HG02981 (cell line): ENCODE results near the gene OGFOD2.

Experiments used
- ATAC-seq: cut with Tn5 transposase; IDR thresholded peaks from one replicate; pipeline ENCODE4 v1.9.1; 2021; ENCODE audit warnings: mild to moderate bottlenecking, moderate library complexity; ENCODE audit not compliant: unreplicated experiment

OGFOD2 gene

DNA sequence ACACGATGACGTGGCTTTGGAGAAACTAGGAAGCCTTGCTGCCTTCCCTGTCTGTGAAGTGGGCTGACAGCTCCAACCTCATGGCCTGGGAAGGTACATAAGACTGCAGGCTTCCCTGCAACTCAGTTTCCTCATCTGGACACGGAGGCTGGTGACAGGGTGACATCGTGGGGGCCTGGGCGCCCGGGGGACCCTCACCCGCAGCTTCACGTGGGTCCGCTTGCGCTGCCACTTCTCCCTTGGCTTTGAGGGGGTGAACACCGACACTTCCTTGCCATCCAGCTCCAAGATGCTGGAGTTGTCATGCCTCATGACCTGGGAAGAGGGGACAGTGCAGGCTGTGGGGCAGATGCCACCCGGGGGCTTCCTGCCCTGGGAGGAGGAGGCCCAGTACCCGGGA lies 13.0 kb downstream of the OGFOD2 start:
- no peak for ATAC-seq

DNA sequence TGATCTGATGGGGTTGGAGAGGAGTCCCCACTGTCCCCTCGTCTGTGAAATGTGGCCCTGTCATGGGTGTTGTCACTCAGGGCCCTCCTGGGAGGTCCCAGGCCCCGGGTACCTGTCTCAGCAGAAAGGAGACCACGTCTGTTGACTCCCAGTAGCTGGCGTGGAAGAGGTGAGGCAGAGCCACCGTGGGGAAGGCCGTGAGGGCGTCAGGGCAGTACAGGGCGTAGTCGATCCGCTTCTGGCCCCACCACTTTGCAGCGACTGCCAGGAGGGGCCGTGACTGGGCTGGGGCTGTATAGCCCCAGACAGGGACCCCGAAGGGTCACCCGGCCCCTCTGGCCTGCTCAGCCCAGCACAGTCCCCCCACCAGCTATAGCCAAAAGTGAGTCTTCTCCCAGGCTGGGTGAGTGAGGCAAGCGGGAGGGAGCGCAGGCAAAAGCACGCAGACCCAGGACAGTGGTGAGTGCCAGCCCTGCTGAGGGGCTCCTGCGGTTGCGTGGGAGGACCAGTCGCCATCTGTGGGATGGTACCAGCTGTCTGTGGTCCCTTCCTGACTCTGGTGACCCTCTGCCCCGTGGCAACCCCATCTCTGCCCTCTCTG lies 13.7 kb downstream of the OGFOD2 start:
- ATAC-seq, result no peak

DNA sequence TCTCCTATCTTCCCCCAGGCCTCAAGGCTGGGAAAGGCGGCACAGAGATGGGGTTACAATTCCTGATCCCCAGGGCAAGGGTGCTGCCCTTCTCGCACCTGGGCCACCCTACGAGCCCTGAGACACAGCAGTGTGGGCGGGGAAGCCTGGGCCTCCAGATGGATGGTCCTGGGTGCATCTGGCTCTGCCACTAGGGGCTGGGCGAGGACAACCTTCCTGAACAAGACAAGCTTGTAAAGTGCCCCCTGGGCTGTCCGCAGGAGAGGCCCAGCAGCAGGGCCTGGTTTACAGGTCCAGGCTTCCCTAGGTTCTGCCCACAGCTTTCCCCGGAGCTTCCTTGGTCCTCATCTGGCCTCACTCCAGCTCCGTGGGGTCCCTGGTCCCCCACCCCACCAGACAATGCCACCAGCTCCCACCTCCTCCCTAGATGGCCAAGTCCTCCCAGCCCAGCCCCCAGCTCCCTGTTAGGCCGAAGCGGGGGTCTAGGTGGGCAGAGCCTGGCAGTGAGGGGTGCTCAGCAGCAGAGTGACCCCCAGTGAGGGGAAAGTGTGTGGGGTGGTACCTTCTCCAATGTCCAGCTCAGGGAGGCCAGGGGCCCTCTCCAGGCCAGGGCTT lies 14.3 kb downstream of the OGFOD2 start:
- ATAC-seq, result no peak

DNA sequence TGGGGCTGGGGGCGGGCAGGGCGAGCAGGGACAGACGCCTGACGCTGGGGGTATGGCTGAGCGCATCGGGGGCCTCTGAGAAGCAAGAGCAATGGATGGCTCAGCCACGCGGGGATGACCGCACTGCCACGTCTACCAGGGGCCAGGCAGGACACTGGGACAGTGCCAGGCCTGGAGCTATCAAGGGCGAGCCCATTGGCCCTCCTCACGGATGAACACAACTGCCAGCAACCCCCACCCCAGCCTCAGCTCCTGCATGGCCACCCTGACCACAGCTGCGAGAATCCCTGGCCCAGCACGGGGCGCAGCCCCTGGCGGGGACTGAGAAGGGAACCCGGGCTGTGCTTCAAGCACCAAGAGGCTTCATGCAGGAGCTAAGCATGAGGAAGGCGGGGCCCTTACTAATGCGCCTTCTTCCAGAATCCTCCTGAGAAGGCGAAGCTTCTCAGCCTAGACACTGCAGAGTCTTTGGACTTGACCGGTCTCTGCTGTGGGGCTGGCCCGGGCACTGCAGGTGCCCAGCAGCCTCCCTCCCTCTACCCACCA lies 14.9 kb downstream of the OGFOD2 start:
- ATAC-seq, result no peak

DNA sequence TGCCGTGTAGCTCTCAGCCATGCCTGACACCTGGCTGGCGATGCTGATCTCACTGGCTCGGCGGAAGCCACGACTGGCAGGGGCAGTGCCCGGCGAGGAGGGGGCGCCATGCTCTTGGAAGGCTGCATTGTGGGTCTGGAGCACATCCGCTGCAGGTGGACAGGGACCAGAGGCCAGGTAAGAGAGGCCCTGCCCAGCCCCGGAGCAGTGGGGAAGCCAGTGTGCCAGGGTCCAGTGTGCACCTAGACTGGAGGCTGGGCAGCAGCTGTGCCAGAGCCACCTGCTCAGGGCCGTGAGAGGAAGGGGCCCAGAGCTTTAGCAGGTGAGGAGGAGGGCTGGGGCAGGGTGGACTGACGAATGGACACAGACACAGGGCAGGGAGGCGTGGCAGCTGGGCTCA lies 15.5 kb downstream of the OGFOD2 start:
- no peak for ATAC-seq

DNA sequence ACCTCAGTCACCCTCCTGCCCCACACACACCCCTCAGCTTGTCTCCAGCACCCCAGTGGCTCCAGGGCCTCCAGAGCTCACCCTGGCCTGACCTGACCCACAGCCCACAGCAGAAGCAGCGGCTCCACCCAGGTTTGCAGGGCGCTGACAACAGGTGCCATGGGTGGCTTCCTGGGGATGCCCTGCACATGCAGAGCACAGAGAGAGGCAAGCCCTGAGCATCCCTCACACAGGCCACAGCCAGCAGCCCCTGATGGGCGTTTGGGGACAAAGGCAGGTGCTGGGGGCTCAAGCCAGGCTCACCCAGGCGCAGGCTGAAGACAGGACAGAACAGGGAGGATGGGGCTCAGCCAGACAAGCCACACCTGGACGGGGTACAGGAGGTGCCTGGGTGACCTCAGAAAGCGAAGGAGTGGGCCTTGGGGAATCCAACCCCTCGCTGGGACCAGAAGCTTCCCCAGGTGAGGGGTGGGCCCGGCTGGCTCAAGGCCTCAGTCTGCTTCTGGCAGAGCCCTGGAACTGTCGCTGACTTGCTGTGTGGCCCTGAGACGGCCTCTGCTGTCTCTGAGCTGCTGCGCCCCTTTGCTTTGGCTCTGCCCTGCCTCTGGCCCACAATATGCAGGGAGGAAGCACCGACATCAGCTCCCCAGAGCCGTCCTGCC lies 16.0 kb downstream of the OGFOD2 start:
- no peak for ATAC-seq

DNA sequence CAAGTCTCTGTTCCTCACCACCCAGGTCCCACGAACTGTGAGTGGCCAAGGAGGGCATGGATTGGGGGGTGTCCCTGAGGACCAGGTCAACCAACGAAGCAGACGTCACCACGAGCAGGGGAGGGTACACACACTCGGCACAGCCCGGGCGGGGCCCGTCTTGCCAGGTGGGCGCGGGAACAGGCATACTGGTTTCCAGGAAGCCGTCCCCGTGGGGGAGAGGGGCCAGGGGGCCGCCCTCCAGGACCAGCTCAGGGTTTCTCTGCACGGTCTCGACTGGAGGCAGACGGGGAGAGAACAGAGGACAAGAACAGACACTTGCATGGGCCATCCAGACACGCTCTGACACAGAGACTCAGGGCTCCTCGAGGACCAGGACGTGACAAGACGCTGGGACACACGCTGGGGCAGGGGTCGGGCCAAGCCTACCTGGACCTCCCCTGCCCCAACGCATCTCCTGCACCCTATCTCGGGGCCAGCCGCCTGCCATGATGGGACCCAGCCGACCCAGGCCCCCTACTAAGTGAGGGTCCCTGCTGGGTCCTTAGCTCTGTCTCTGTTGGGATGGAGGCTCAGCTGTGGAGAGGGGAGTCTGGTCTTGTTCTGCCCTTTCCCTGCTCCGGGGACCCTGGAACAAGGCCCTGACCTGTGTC lies 16.7 kb downstream of the OGFOD2 start:
- no peak for ATAC-seq

DNA sequence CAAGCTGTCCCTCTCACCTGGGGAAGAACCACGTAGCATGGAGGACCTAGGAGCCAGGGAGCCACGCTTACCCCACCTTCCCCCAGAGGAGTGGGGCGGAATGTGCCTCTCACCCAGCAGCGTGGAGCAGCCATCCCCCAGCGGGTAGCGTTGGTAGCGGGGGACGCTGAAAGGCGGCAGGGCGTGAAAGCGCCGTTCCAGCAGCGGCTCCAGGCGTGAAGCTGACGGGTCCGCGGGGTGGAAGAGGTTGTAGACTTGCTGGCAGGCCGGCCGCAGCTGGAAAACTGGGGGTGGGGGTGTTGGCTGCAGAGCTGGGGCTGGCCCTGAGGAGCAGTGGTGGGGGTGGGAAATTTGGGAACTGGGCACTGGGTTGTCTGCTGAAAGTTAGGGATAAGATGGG lies 17.3 kb downstream of the OGFOD2 start:
- no peak for ATAC-seq

DNA sequence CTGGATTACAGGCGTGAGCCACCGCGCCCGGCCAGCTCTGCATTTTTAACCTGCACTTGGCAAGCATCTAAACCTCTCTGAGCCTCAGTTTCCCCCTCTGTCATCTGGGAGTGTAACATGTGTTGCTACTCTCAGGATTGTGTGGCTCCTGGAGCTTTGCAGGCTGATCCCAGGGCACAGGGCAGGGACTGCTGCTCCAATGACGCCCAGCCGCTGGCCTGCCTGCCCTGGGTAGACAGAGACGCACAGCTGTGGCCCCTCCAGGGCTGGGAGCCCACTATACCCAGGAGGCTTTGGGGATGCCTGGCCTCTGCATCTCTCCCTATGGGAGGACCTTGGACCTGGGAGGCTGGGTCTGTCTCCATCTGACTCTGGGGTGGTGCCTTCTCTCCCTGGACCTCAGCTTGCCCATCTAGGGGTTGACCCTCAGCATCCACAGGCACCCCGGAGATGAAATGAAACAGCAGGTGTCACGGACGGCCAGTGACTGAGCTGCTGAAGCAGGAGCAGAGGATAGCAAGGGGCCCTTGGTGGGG lies 19.2 kb downstream of the OGFOD2 start:
- no peak for ATAC-seq

DNA sequence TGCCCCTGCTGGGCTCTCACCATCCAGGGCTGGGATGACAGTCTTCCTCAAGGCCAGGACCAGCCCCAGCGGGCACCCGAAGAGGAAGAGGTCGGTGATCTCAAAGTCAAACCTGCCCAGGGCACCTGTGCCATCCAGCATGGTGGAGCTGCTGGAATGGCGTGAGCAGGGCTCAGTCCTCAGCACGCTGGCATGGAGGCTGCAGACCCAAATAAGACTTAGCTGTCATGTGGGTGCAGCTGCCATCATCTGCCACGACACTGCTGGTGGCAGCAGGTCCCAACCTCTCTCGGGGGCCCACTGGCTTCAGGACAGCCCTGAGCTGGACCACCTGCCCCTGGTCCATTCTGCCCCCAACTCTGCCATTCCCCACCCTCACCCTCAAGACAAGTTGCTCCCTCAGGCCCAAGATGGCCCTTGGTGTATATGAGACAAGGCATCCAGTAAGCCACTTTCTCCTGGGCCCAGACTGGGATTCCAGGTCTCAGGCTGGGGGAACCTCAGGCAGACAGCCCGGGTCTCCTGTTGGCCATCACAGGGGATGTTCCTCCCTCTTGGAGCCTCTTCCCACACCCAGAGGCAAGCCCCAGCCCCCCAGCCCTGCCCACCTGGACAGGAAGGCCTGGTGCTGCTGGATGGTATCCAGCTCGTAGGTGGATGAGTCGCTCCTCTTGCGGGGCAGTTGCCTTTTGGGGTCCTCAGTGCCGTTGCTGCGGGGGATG lies 19.9 kb downstream of the OGFOD2 start:
- ATAC-seq, result no peak

DNA sequence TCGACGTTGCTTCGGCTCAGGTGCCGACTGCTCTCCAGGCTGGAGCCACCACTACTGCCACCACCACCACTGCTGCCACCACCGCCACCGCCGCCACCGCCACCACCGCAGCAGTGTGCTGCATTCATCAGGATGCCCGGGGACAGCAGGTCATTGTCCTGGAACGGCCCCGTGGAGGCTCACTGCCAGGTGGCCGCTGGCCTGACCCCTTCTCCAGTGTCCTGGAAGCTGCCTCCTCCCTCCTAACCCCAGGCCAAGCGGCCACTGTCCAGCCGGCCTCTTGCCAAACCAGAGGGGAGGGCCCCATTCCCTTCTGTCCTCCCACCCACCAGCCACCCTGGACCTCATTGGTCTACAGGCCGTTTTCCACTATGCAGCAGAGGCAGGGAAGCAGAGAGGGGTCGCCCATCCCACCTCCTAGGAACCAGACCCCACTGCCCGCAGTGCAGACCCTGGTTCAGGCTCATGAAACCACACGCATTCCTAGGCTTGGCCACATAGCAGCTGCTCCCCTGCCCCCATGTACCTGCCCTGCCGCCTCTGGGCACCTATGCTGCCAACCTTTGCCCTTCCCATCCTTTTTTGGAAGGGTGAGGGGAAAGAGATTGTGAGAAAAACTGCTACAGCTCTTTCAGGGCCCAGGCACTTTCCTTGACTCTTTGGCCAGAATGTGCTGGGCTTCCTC lies 20.6 kb downstream of the OGFOD2 start:
- no peak for ATAC-seq

DNA sequence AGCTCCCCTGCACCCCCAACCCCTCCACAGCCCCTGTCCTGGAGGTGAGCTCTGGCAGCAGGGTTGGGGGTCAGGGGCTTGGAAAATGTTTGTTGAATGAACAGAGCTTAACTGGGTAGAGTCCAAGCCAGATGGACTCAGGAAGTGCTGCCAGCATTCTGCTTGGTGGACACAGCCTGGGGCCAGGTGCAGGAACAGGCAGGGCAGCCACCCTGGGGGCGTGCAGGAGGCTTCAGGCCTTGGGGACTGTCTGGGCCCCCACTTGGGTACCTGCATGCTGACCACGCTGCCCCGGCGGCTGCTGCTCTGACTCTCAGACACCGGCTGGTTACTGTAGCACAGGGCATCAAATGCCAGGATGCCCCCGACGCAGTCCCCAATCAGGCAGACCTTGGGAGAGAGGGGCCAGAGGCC lies 21.2 kb downstream of the OGFOD2 start:
- ATAC-seq, result no peak

DNA sequence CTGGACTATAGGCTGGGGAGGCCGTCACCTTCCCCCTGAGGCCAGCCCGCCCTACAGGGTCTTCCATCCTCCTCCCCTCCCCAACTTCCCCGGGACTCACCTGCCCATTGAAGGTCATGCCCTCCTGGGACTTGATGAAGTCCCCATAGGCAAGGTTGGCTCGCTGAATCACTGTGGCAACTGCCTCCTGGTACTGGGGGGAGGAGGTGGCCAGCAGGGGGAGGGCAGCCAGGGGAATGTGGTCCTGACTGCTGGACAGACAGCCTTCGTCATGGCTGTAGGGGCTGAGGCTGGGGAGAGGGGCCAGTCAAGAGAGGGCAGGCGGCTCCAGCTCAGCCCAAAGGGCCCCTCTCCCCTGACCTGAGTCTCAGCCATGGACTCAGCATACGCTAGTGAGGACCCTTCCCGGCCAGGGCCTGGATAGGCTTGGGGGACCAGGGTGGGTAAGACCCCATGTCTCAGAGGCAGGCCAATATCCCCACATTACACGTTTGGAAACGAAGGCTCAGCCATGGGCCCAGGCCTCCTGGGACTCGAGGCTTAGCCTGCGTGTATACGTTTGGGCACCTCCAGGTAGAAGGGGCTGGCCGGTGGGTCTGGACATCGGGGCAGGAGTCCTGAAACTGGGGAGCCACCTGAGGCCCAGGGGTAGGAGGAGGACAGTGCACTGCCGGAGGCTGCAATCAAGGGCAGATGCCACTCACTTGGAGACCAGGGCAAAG lies 21.7 kb downstream of the OGFOD2 start:
- ATAC-seq, result no peak

DNA sequence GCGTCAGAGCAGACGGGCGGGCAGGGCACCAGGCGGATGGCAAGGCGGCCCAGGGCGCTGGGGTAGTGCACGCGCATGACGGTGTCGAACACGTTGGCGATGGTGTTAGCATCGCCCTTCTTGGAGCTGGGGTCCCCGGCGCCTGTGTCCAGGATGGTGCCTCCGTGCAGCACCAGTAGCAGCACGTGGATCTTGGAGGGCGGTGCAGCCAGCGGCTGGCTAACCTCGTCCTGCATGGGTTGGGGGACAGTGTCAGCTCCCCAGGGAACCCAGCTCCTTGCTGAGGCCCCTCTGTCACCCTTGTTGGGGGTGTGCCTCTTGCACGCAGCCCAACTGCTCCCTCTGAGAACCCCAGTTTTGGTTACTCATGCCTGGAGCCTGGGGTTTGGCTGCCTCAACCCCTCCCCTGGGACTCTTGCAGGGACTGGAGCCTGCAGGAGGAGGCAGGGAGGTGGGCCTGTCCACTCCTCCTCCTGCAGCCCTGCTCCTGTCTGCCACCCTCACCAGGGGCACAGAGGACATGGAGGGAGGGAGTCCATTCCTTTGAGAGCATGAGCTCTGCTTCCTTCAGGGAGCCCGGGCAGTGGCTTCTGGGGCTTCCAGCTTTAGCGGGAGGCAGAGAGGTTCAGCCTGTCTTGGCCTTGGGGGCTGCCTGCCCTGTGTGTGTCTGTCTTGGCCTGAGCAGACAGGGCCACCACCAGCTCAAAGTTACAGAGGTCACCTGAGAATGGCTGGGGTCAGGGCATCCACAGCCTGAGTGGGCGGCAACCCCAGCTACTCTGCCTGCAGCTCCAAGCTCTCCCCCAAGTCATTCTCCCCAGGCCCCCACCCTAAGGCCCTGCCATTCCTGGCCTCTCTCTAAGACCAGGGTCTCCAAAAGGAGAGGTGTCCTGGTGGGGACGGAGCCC lies 22.6 kb downstream of the OGFOD2 start:
- no peak for ATAC-seq

DNA sequence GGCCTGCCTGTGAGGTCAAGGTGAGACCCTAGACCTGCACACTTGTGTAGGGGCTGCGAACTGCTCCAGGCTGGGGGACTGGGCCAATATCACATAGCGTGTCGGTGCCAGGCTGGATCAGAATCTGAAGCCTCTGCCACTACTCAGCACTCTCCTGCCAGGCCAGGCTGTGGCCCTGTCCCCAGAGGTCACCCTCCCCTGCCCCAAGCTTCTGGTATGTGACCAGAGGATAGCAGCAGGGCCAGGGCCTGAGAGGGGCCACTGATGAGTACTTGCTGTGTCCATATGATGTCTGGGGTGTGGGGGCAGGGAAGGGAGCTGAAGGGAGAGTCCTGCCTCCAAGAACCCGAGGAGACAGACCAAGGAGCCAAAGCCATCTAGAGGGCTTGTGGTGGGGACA lies 23.3 kb downstream of the OGFOD2 start:
- ATAC-seq, result no peak

DNA sequence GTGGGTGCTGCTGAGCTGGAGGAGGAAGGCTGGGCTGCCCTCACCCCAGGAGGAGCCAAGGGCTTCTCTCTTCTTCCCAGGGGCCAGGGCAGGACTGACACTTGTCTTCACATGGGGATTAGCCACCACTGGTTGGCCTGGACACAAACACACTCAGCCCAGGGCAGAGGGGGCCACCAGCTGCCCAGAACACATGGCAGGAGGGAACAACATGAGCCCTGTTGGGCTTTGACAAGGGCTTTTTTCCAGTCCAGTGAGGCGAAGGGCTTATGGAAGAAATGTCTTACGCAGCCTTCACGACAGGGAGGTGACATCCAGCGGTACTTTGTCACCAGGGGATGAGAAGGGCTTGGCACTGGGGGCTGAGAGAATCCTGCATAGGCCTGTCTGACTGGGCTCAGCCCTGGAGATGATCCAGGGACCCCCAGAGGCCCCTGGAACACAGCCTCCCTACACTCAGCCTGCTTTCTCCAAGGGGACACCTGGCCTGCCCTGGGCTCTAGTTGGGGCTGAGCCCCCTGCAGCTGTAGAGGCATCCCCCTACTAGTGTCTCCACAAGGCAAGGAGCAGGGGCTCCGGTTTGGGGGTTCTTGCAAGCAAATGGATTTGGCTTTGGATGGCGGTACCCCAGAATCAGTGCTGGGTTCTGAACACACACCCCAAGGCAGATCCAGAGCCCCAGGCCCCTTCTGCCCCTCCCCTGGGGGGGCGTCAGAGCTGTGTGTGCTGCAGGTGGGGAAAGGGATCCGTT lies 24.3 kb downstream of the OGFOD2 start:
- no peak for ATAC-seq

DNA sequence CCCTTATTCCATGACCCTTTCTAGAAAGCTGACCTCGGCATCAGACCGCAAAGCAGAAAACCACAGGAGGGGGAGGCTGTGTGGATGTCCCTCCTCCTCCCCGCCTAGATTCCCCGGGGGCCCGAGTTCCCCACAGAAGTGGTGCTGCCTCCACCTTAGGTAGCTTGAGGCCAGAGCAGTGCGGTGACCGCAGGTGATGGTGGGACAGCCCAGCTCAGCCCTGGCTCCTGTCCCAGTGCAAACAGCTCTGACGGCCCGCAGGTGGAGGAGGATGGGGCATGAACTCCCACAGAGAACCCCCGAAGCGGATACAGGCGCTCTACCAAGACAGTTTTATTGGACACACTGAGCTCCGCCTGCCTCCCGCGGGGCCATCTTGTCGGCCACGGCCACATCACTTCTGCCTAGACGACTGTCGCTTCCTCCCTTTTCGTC lies 25.0 kb downstream of the OGFOD2 start:
- ATAC-seq, result no peak

DNA sequence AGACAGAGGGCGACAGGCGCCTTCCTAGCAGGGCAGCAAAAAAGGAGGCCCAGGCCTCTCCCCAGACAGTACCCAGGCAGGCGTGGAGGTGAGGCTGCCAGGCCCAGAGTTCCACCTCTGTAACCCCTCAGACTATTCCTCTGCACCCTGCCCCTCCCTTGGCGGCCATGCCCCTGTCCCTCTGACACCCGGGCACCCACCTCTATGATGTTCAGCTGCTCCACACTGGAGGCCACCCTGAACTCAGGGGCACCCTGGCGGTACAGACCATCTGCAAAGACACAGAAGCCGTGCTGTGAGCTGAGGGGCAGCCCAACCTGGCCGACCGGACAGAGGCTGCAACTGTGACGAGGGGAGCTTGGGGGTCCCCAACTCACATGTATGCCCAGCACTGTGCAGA lies 25.5 kb downstream of the OGFOD2 start:
- ATAC-seq, result no peak
